ELF-1 (cell line): ENCODE data around the gene NDFIP2.

Experiments
- DNase-seq: peaks from one replicate; pipeline ENCODE4 v3.0.0-alpha.2; 2016; ENCODE audit warnings: low read depth, low spot score

The NDFIP2 gene

GRCh38 chr13:79492918-79493594 lies 12.1 kb downstream of the NDFIP2 start:
- no peak for DNase-seq

- DNase-seq = no peak
These were observed 15.2 kb downstream of the NDFIP2 start for GRCh38 chr13:79496188-79496587.

GRCh38 chr13:79497064-79497463 lies 16.1 kb downstream of the NDFIP2 start:
- DNase-seq = no peak

GRCh38 chr13:79497852-79498251 lies 16.9 kb downstream of the NDFIP2 start:
- DNase-seq = no peak

- DNase-seq = no peak
These were observed 19.9 kb downstream of the NDFIP2 start for GRCh38 chr13:79500829-79501228.

GRCh38 chr13:79501538-79502232 lies 20.7 kb downstream of the NDFIP2 start:
- DNase-seq = no peak

- no peak for DNase-seq
These were observed 22.0 kb downstream of the NDFIP2 start for GRCh38 chr13:79502859-79503468.

GRCh38 chr13:79503473-79504017 lies 22.6 kb downstream of the NDFIP2 start:
- DNase-seq = no peak

- no peak for DNase-seq
These were observed 27.4 kb downstream of the NDFIP2 start for GRCh38 chr13:79508224-79508961.

GRCh38 chr13:79511611-79512010 lies 30.7 kb downstream of the NDFIP2 start:
- no peak for DNase-seq

- no peak for DNase-seq
These were observed 32.0 kb downstream of the NDFIP2 start for GRCh38 chr13:79512950-79513349.

GRCh38 chr13:79516595-79516994 lies 35.6 kb downstream of the NDFIP2 start:
- no peak for DNase-seq

- no peak for DNase-seq
These were observed 38.3 kb downstream of the NDFIP2 start for GRCh38 chr13:79519255-79519654.

GRCh38 chr13:79522583-79522982 lies 41.6 kb downstream of the NDFIP2 start:
- no peak for DNase-seq

GRCh38 chr13:79525064-79525857 lies 44.3 kb downstream of the NDFIP2 start:
- DNase-seq = no peak

GRCh38 chr13:79527698-79528097 lies 46.7 kb downstream of the NDFIP2 start:
- no peak for DNase-seq

- no peak for DNase-seq
These were observed 47.4 kb downstream of the NDFIP2 start for GRCh38 chr13:79528356-79528755.

- DNase-seq = no peak
These were observed 47.8 kb downstream of the NDFIP2 start for GRCh38 chr13:79528759-79529191.

GRCh38 chr13:79529817-79530216 lies 48.9 kb downstream of the NDFIP2 start:
- DNase-seq = no peak

GRCh38 chr13:79530270-79530669 lies 49.3 kb downstream of the NDFIP2 start:
- DNase-seq = no peak
